NB4 (cell line): ENCODE results near the gene TRPM1.

ENCODE experiments used
- MAX ChIP-seq: IDR thresholded peaks from 2 replicates; pipeline ENCODE4 v1.6.1; 2011; ENCODE audit warnings: low read depth, low read length
- MYC ChIP-seq: IDR thresholded peaks from 2 replicates; pipeline ENCODE4 v1.6.1; 2011; ENCODE audit warnings: low read depth, low read length
- POLR2A ChIP-seq: IDR thresholded peaks from 2 replicates; pipeline ENCODE4 v1.6.1; 2011; ENCODE audit warnings: mild to moderate bottlenecking; ENCODE audit not compliant: insufficient read length; ENCODE audit errors: extremely low read depth
- TF ChIP-seq, protein P1 (sequence below): IDR thresholded peaks from one replicate; pipeline ENCODE4 v1.5.1; 2012; ENCODE audit warnings: low read depth, low read length

- TF ChIP-seq, protein P1, sequence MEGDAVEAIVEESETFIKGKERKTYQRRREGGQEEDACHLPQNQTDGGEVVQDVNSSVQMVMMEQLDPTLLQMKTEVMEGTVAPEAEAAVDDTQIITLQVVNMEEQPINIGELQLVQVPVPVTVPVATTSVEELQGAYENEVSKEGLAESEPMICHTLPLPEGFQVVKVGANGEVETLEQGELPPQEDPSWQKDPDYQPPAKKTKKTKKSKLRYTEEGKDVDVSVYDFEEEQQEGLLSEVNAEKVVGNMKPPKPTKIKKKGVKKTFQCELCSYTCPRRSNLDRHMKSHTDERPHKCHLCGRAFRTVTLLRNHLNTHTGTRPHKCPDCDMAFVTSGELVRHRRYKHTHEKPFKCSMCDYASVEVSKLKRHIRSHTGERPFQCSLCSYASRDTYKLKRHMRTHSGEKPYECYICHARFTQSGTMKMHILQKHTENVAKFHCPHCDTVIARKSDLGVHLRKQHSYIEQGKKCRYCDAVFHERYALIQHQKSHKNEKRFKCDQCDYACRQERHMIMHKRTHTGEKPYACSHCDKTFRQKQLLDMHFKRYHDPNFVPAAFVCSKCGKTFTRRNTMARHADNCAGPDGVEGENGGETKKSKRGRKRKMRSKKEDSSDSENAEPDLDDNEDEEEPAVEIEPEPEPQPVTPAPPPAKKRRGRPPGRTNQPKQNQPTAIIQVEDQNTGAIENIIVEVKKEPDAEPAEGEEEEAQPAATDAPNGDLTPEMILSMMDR = no peak
- TF ChIP-seq MAX (no peak), POLR2A (no peak), MYC (no peak)
These were observed 24.3 kb downstream of the TRPM1 start for GRCh38 chr15:31077181-31077580.
